Amniotic epithelial cell (primary cell): ENCODE measurements around the gene DNMT3A.

Experiments used
- DNase-seq: peaks from one replicate; pipeline ENCODE4 v3.0.0-alpha.2; 2010; ENCODE audit warnings: low read depth

Gene DNMT3A

DNA sequence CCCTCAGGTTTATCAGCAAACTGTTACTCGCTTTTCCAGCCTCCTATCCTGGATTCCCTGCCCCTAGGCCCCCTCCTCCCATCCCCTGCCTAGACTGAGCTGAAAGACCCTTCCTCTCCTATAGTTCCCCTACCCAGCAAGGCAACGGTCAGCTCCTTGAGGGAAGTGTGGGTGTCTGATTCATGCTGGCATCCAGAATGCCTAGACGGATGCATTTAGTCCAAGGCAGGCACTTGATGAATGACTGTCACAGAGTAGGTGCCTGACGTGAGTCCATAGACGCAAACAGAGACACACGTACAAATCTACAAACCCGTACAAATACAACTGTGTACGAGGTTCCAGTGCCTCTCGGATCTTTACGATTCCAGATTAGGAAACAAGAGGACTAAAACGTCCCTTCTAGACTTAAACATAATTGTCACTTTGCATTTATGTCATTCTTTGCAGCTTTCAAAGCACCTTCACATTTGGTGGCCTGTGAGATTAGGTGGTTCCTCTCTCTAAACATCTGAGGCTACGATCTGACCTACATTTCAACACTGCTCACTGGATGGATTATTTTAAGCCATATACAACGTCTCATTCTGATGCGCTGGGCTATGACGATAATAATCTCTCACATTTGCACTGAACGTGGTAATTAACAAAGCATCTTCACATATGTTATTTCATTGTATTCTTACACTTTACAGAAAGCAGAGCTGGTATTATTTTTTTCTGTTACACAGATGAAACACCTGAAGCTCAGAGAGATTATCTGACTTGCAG is 36.7 kb downstream of the DNMT3A start:
- DNase-seq: no peak

- DNase-seq: peak; percentile 78
These were observed 37.4 kb downstream of the DNMT3A start for GRCh38 chr2:25304321-25304720.

- DNase-seq: no peak
These were observed 38.0 kb downstream of the DNMT3A start for GRCh38 chr2:25303633-25304236.

GRCh38 chr2:25302758-25303375 is 38.9 kb downstream of the DNMT3A start:
- DNase-seq: no peak

DNA sequence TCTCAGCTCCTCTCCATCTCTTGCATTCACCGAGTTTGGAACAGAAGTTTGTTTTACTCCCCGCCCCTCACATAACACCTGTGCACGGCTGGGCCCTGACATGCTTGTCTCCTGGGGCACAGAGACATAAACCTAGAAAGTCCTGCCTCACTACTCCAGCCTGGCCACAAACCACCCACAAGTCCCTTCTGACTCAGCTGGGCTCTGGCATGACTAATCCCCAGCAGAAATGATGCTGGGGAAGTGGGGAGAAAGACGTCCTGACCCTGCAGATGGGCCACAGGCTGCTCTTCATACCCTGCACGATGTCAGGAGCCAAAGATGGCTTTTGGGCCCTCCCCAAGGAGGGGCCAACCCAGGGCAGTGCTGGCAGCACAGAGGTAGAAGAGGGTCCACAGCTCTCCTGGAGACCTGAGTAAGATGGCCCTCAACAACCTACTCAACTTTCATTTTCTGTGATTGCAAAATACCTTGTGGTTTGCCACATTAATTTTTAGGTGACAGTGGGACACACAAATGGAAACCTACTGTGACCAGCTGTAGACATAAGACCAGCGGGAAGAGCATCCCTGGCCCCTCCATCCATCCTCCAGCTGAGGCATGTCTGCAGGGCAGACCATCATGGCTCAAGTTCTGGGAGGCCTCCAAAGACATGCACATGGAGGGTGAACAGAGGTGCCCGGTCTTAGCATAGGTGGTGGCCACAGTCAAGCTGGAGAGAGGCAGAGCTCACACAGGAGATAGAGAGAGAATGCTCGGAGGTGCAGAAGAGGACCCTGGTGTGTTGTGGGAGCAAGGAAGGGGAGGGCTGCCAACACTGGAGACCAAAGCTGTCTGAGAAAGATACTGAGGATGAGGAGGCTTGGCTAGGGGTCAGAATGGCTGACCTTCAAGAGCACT is 40.0 kb downstream of the DNMT3A start:
- DNase-seq: peak; percentile 71

DNA sequence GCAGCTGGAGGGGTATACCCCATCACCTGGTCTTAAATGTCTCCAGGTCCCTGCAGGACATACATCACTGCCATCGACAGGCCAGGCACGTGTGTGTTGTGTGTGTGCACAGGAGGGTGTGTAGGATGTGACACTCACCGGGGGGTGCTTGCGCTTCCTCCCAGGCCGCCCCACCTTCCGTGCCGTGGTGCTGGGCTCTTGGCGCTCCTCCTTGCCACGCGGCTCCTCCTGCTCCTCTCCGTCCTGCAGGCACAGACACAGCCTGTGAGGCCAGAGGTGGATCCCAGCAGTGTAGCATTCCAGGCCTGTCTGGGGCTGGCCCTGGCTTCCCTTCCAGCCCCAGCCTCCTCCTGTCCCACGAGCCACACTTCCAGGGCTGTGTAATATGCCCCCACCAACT is 41.7 kb downstream of the DNMT3A start:
- no peak for DNase-seq

DNA sequence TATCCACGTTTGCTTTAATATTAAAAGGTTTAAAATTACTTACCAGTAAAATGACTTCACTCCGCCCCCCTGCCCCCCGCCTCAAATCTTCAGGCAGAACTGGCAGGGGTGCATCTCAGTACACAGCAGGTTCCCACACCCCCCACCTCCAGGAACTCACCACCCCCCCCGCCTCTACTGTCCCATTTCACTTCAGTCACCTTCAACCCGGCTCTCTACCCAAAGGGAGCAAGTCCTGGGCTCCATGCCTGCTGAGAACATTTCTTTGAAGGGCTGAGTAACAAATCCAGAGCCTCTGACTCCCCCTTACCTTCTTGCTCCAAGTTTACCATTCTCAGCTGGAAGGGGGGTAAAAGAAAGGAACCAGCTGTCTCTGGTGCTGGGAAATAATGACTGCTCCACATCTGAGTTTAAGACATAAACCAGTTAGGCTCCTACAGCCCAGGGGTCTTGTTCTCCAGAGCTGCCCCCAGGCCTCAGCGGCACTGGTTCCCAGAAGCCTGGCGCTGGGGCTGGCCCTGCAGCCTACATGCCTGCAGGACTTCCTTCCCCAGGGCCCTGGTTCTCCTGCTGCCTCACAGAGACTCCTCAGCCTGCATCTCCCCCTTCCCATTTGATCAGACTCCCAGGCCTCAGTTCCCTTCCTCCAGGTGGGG is 42.8 kb downstream of the DNMT3A start:
- no peak for DNase-seq

DNA sequence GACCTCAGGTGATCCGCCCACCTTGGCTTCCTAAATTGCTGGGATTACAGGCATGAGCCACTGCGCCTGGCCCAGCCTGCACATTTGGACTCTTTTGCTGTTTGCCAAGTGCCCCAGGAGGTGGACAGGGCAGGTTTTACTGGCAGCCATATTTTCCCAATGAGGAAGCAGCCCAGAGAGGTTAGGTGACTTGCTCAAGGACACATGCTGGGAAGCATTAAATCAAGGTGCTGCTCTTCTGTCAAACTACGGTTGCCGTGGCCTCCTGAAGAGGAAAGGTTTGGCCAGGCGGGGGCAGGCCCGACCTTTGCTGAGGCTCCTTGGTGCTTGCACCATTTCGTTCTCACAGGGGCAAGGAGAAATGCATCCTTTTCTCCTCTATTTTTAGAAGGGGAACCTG is 44.0 kb downstream of the DNMT3A start:
- no peak for DNase-seq

DNA sequence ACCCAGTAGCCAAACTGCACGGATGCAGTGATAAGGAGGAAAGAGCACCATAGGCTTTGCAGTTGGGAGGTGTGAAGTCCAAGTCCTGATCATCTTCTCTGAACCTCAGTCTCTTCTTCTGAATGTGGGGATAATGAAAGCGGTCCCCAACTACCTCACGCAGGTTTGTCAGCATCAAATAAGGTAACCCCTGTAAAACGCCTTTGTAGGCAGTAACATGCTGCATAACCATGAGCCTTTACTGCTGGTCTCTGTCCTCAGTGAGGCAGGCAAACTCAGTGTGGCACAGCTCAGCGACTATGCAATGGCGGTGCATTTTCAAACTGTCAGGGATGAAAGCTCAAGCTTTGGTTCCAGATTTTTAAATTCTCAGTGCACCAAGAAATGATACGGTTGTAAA is 46.1 kb downstream of the DNMT3A start:
- no peak for DNase-seq

- DNase-seq: no peak
These were observed 46.9 kb downstream of the DNMT3A start for GRCh38 chr2:25294573-25295462.

DNA sequence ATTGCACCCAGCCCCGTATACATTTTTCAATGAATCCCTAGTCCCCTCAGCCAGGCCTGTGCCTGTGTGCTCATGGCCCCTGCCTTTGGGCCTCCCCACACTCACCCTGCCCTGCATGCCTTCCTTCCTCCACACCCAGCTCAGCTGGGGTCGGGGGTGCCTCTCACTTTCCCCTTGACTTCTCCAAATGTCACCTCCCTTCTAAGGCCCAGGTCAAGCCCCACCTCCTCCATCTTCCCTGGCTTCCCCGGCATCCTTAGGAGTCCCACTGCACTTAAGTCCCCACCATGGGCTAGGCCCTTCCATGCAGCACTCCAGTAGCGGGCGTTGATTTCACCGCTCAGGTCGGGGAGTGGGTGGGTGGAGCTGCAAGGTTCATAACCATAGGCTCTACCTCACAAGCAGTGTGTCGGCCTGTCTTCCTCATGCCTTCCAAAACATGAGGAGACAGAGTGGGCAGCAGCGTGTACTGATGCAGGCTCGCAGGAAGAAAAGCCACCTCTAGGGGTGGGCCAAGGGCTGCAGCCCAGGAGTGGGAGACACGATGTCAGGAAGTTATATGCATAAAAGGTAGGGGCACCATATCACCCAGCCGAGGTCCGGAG is 47.7 kb downstream of the DNMT3A start:
- DNase-seq: no peak

GRCh38 chr2:25293145-25293544 is 48.6 kb downstream of the DNMT3A start:
- no peak for DNase-seq

GRCh38 chr2:25292408-25292807 is 49.3 kb downstream of the DNMT3A start:
- DNase-seq: no peak

- DNase-seq: no peak
These were observed 50.8 kb downstream of the DNMT3A start for GRCh38 chr2:25290811-25291495.

DNA sequence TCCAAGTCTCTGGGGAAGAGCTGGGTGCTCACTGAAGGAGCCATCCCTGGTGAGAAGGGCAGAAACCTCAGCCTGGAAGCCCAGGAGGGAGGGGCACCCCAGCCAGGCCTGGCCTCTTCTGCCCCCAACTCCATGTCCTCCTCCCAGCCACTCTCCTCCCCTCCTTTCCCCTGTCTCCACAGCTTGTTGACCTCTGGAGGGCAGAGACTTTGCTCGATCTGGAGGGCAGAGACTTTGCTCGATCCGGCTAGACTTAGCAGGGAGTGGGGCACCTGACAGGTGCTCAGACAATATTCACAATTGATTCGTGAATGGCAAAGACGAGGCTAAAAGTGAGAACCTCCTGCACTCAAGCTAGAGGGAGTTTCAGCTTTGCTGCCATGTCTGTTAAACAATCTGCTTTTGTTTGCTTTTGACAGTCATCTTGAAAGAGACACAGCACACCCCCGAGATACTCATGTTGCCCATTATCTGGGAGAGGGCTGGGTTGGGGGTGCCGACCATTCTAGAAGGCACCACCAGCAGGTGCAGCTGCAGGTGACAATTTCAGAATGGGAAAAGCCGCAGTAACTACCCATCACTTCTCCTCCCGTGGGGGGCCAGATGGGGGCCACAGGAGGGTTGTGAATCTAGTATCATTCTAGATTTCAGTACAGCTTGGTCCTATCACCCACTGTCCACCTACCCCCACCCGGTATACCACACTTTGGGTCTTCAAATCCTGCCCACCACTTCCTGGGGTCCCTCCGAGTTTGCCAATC is 54.8 kb downstream of the DNMT3A start:
- no peak for DNase-seq

DNA sequence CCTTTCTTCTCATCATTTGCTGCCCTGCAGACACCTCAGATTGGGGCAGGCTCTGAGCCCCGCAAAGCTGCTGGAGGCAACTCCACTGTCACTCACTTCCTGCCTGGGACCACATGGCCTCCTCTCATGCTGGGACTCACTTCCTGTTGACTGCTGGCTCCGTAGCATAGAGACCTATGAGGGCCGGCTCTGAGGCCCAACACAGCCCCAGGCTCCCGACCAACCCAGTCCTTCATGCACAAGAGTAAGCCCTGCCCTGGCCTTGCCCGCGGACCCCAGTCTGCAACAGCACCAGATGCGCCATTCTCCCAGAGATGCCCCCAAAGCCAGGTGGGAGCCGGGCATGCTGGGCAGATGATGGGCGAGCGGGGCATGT is 55.7 kb downstream of the DNMT3A start:
- DNase-seq: no peak

DNA sequence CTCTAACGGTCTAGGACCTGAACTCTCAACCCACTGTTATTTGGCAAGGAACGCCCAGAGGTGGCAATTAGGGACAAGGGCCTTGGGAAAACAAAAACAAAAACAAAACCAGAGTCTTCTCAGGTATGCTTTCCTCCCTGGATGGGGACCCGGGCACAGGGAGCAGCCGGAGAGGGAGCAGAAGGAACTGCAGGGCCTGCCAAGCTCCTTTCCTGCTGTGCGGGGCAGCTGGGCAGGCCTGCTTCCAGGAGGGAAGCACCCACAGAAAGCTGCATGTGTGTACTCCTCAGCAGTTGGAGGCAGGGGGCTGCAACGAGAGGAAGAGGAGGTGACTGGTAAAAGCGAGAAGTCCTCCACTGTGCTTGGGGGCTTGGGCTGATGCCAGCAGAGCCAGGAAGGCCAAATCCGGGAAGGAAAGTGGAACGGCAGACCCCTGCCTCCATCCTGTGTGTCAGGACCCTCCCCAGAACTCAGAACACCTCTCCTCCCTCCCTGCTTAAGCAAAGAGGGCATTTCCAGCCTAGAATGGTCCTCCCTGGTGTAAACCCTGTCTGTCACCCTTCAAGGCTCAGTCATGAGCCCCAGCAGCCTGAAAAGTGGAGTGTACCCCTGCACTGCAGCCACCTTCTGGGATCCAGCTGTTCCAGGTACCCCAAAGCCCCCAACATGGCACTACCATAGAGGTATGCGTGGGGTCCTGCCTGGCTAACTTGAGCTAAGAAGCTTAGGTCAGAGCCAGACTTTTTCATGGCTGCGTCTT is 56.3 kb downstream of the DNMT3A start:
- no peak for DNase-seq

DNA sequence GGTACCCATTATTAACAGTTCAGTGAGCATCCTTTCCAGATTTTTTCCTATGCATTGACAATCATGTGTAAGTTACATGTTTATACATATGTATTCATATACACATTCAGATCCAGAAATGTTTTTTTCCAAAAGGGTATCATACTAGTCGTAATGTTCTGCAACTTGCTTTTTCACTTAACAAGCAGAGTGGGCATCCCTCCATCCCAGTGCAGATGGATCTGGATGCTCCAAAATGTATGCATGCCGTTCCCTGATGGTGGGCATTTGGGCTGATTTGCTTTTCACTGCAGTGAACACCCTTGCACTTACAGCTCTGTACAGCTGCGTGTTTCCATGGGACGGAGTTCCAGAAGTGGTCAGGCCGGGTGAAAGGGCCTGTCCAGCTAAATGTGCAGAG is 57.0 kb downstream of the DNMT3A start:
- no peak for DNase-seq
